Measurements from ENCODE around the gene TGM3. TPM values are rescaled to one million over a fixed set of nuclear protein-coding genes. Genes with fewer than 3 reads are reported as not detected.

The TGM3 gene
- total and polyA plus RNA-seq, 2 donors (not counting 1 experiment from before 2014, with no cell fraction given): under 0.01 TPM; not detected in 1

- H3K79me2 ChIP-seq (ENCODE audit: control insufficient read depth, insufficient read depth, low read length): no peaks in the 10 kb centered on the region
- no peak overlapping the region for H3K27ac ChIP-seq (ENCODE audit: insufficient read depth, low read length)
- H3K9ac ChIP-seq (ENCODE audit: insufficient read depth, low read length): no peak overlapping the region
- H3K36me3 ChIP-seq (ENCODE audit: control insufficient read depth, insufficient read depth, low read length): no peaks in the 10 kb centered on the region
- H3K4me2 ChIP-seq (ENCODE audit: extremely low read depth, insufficient read depth, low read length): no peak overlapping the region
- H3K4me1 ChIP-seq (ENCODE audit: control insufficient read depth, extremely low read depth, insufficient read depth, low read length): no peaks in the 10 kb centered on the region
- DNase-seq (ENCODE audit: low read depth in 2 of 2): no peak
- no peak for TF ChIP-seq CTCF (conservative IDR thresholded peaks at IDR 0.05 in 1 of 2, IDR thresholded peaks at IDR 0.05 in 1 of 2; ENCODE audit: low read depth in 1 of 2, low read length in 2 of 2)
- no peak for TF ChIP-seq EZH2 (IDR thresholded peaks at IDR 0.05; ENCODE audit: low read length, missing control alignments)
- no peak overlapping the region for H3K4me3 ChIP-seq (replicated peaks in 1 of 4; ENCODE audit: control extremely low read depth in 1 of 4, insufficient read depth in 1 of 4, low read depth in 3 of 4, low read length in 4 of 4)
- H4K20me1 ChIP-seq (ENCODE audit: control insufficient read depth, extremely low read depth, insufficient read depth, low read length): no peaks in the 10 kb centered on the region
- H3K9me3 ChIP-seq (ENCODE audit: control insufficient read depth, insufficient read depth, low read depth, low read length): no peaks in the 10 kb centered on the region
- no peak overlapping the region for H2AFZ ChIP-seq (ENCODE audit: low read length)
- H3K27me3 ChIP-seq (ENCODE audit: control insufficient read depth, insufficient read depth, low read length): no peaks in the 10 kb centered on the region
These were observed 62.2 kb downstream of the TGM3 start for GRCh38 chr20:2358006-2358405.

GRCh38 chr20:2361035-2361593 is 65.3 kb downstream of the TGM3 start:
- Histone ChIP-seq H3K4me2 (ENCODE audit: extremely low read depth, insufficient read depth, low read length) (no peak overlapping the region), H3K9ac (ENCODE audit: insufficient read depth, low read length) (no peak overlapping the region), H4K20me1 (ENCODE audit: control insufficient read depth, extremely low read depth, insufficient read depth, low read length) (no peaks in the 10 kb centered on the region), H3K36me3 (ENCODE audit: control insufficient read depth, insufficient read depth, low read length) (no peaks in the 10 kb centered on the region), H3K4me1 (ENCODE audit: control insufficient read depth, extremely low read depth, insufficient read depth, low read length) (no peaks in the 10 kb centered on the region), H3K79me2 (ENCODE audit: control insufficient read depth, insufficient read depth, low read length) (no peaks in the 10 kb centered on the region), H3K9me3 (ENCODE audit: control insufficient read depth, insufficient read depth, low read depth, low read length) (no peaks in the 10 kb centered on the region), H3K27me3 (ENCODE audit: control insufficient read depth, insufficient read depth, low read length) (no peaks in the 10 kb centered on the region), H3K27ac (ENCODE audit: insufficient read depth, low read length) (no peak overlapping the region), H3K4me3 (replicated peaks in 1 of 4; ENCODE audit: control extremely low read depth in 1 of 4, insufficient read depth in 1 of 4, low read depth in 3 of 4, low read length in 4 of 4) (no peak overlapping the region), H2AFZ (ENCODE audit: low read length) (no peak overlapping the region)
- TF ChIP-seq EZH2 (IDR thresholded peaks at IDR 0.05; ENCODE audit: low read length, missing control alignments): no peak
- TF ChIP-seq CTCF (conservative IDR thresholded peaks at IDR 0.05 in 1 of 2, IDR thresholded peaks at IDR 0.05 in 1 of 2; ENCODE audit: low read depth in 1 of 2, low read length in 2 of 2): no peak
- no peak for DNase-seq (ENCODE audit: low read depth in 2 of 2)

- Histone ChIP-seq H2AFZ (ENCODE audit: low read length) (no peak overlapping the region), H3K79me2 (ENCODE audit: control insufficient read depth, insufficient read depth, low read length) (no peaks in the 10 kb centered on the region), H3K4me3 (replicated peaks in 1 of 4; ENCODE audit: control extremely low read depth in 1 of 4, insufficient read depth in 1 of 4, low read depth in 3 of 4, low read length in 4 of 4) (no peak overlapping the region), H3K27ac (ENCODE audit: insufficient read depth, low read length) (no peak overlapping the region), H3K27me3 (ENCODE audit: control insufficient read depth, insufficient read depth, low read length) (no peaks in the 10 kb centered on the region), H3K4me2 (ENCODE audit: extremely low read depth, insufficient read depth, low read length) (no peak overlapping the region), H3K9me3 (ENCODE audit: control insufficient read depth, insufficient read depth, low read depth, low read length) (no peaks in the 10 kb centered on the region), H4K20me1 (ENCODE audit: control insufficient read depth, extremely low read depth, insufficient read depth, low read length) (no peaks in the 10 kb centered on the region), H3K36me3 (ENCODE audit: control insufficient read depth, insufficient read depth, low read length) (no peaks in the 10 kb centered on the region), H3K9ac (ENCODE audit: insufficient read depth, low read length) (no peak overlapping the region), H3K4me1 (ENCODE audit: control insufficient read depth, extremely low read depth, insufficient read depth, low read length) (no peaks in the 10 kb centered on the region)
- no peak for DNase-seq (ENCODE audit: low read depth in 2 of 2)
- no peak for TF ChIP-seq CTCF (conservative IDR thresholded peaks at IDR 0.05 in 1 of 2, IDR thresholded peaks at IDR 0.05 in 1 of 2; ENCODE audit: low read depth in 1 of 2, low read length in 2 of 2)
- no peak for TF ChIP-seq EZH2 (IDR thresholded peaks at IDR 0.05; ENCODE audit: low read length, missing control alignments)
These were observed 67.4 kb downstream of the TGM3 start for GRCh38 chr20:2363187-2363586.
